Left colon (tissue), 2 donors: ENCODE measurements around the gene TFR2. TPM values are rescaled to one million over a fixed set of nuclear protein-coding genes. Genes with fewer than 3 reads are reported as not detected.

ENCODE experiments used
- ATAC-seq: fragments of 200-7000 bp; cut with Tn5 transposase; one replicate; pipeline ENCODE4 v1.9.1; 2020; ENCODE audit warnings: mild to moderate bottlenecking, moderate library complexity
- DNase-seq, 2 donors: peaks; one replicate each; pipeline ENCODE4 v3.0.0-alpha.2; 2020
- intact Hi-C, 2 donors: fragments of 100-400 bp; cut with DNase I in 1 of 2; cut with micrococcal nuclease in 1 of 2; formaldehyde crosslinking; loops; one replicate each; pipeline versions ENCODE4 v1.11.2 to v1.14.0; 2022; cut with DNase I, micrococcal nuclease
- total RNA-seq, 2 donors: library from RNA; stranded (reverse); fragmentation: NEBNext Ultra II Directional; extraction: Animal tissue kit (Norgen Biotek cat#: 25700); gene quantifications; one replicate each; pipeline ENCODE4 v1.2.1, GENCODE V29; 2021
- donor health status: DM: no; HTN: no; CAD: no.
- donor health status: DM: yes; HTN: yes; CAD: no.

Gene TFR2
- total RNA-seq, 2 donors from 2014 or later: 0.22 to 0.64 TPM

- intact Hi-C loops: loop anchor here in 1 of 2 donors (10.0 kb wide), 1 partner anchor 102 kb away; no protein-coding TSS in a partner anchor
- ATAC-seq: no peak
- DNase-seq: no peak
Measured at GRCh38 chr7:100582650-100583049, 58.7 kb downstream of the TFR2 start.

- ATAC-seq: no peak
- intact Hi-C loops: loop anchor here in 1 of 2 donors (10.0 kb wide), 1 partner anchor 103 kb away; no protein-coding TSS in a partner anchor
- DNase-seq: no peak
Measured at GRCh38 chr7:100582041-100582579, 59.2 kb downstream of the TFR2 start.

- ATAC-seq: no peak
Measured at GRCh38 chr7:100580466-100581283, 60.7 kb downstream of the TFR2 start.

GRCh38 chr7:100578246-100579183 is 62.8 kb downstream of the TFR2 start:
- no peak for ATAC-seq
- DNase-seq: no peak
- intact Hi-C loops: no loop called here

More at GRCh38 chr7:100580466-100581283, 60.7 kb downstream of the TFR2 start:
- intact Hi-C loops: loop anchor here in 1 of 2 donors (10.0 kb wide), 1 partner anchor 104 kb away; no protein-coding TSS in a partner anchor
- no peak for DNase-seq

- ATAC-seq (no peak), DNase-seq (no peak)
- intact Hi-C loops: no loop called here
Measured at GRCh38 chr7:100577507-100577906, 63.8 kb downstream of the TFR2 start.

- DNase-seq (no peak), ATAC-seq (no peak)
- intact Hi-C loops: no loop called here
Measured at GRCh38 chr7:100577103-100577502, 64.2 kb downstream of the TFR2 start.

- intact Hi-C loops: no loop called here
- DNase-seq (no peak), ATAC-seq (no peak)
Measured at GRCh38 chr7:100576384-100576993, 64.9 kb downstream of the TFR2 start.

GRCh38 chr7:100575746-100576383 is 65.5 kb downstream of the TFR2 start:
- DNase-seq: no peak

GRCh38 chr7:100575206-100575631 is 66.1 kb downstream of the TFR2 start:
- intact Hi-C loops: no loop called here
- ATAC-seq: peak; percentile 34
- no peak for DNase-seq

More at GRCh38 chr7:100575746-100576383, 65.5 kb downstream of the TFR2 start:
- intact Hi-C loops: no loop called here
- ATAC-seq: no peak

GRCh38 chr7:100574362-100575205 is 66.8 kb downstream of the TFR2 start:
- intact Hi-C loops: no loop called here
- ATAC-seq: no peak

GRCh38 chr7:100573691-100574361 is 67.5 kb downstream of the TFR2 start, which contains the start of gene SAP25:
Gene SAP25, minus strand, starts transcription at chr7:100573900. Its CDS starts 158 bp downstream, at chr7:100573742.
- no peak for ATAC-seq

More at GRCh38 chr7:100574362-100575205, 66.8 kb downstream of the TFR2 start:
- DNase-seq: peak in 1 of 2 donors; percentile 7

GRCh38 chr7:100572949-100573675 is 68.2 kb downstream of the TFR2 start:
- intact Hi-C loops: no loop called here
- DNase-seq (no peak), ATAC-seq (no peak)

More at GRCh38 chr7:100573691-100574361, 67.5 kb downstream of the TFR2 start, which contains the start of gene SAP25:
- DNase-seq: no peak
- intact Hi-C loops: no loop called here

- intact Hi-C loops: no loop called here
- DNase-seq (peak in 1 of 2 donors; percentile 5), ATAC-seq (no peak)
Measured at GRCh38 chr7:100572281-100572948, 68.9 kb downstream of the TFR2 start.

GRCh38 chr7:100571829-100572116 is 69.6 kb downstream of the TFR2 start:
- intact Hi-C loops: no loop called here
- ATAC-seq (no peak), DNase-seq (peak in 1 of 2 donors; percentile 13)

- peak in 1 of 2 donors; percentile 24 for DNase-seq
- no peak for ATAC-seq
- intact Hi-C loops: no loop called here
Measured at GRCh38 chr7:100570954-100571828, 70.2 kb downstream of the TFR2 start.
